Fibroblast of lung (primary cell): ENCODE results near the gene HK3. TPM values are rescaled to one million over a fixed set of nuclear protein-coding genes. Genes with fewer than 3 reads are reported as not detected.

ENCODE experiments used
- DNase-seq, 2 donors: peaks; one replicate each; pipeline versions ENCODE4 v3.0.0 to v3.0.0-alpha.2; 2010; ENCODE audit warnings: low read depth in 2 of 2
- H2AFZ ChIP-seq: 2 replicates; pipeline ENCODE4 v1.5.1; 2012; ENCODE audit warnings: low read length, control low read depth, inconsistent platforms
- H3K27ac ChIP-seq: 2 replicates; pipeline ENCODE4 v1.5.1; 2011; ENCODE audit warnings: low read length, control low read depth; ENCODE audit not compliant: insufficient read depth
- H3K27me3 ChIP-seq: 2 replicates; pipeline ENCODE4 v1.5.1; 2011; ENCODE audit warnings: mild to moderate bottlenecking, low read length; ENCODE audit not compliant: control insufficient read depth, insufficient read depth
- H3K36me3 ChIP-seq: 2 replicates; pipeline ENCODE4 v1.5.1; 2011; ENCODE audit warnings: low read length; ENCODE audit not compliant: control insufficient read depth, insufficient read depth
- H3K4me1 ChIP-seq: 2 replicates; pipeline ENCODE4 v1.5.1; 2011; ENCODE audit warnings: low read length; ENCODE audit not compliant: control insufficient read depth, insufficient read depth; ENCODE audit errors: extremely low read depth
- H3K4me2 ChIP-seq: 2 replicates; pipeline ENCODE4 v1.5.1; 2011; ENCODE audit warnings: low read length, control low read depth; ENCODE audit not compliant: insufficient read depth; ENCODE audit errors: extremely low read depth
- H3K4me3 ChIP-seq, 4 experiments: fragments of 200-600 bp in 1 of 4; sonication (generic) in 1 of 4; replicated peaks in 1 of 4; 2 replicates each; pipeline ENCODE4 v1.5.1; 2011 to 2016; ENCODE audit warnings: low read length in 4 of 4, low read depth in 3 of 4, mild to moderate bottlenecking in 3 of 4, control low read depth in 2 of 4, inconsistent platforms in 1 of 4, mixed read lengths in 1 of 4; ENCODE audit not compliant: insufficient read depth in 1 of 4; ENCODE audit errors: control extremely low read depth in 1 of 4
- H3K79me2 ChIP-seq: 2 replicates; pipeline ENCODE4 v1.5.1; 2012; ENCODE audit warnings: mild to moderate bottlenecking, low read length, inconsistent platforms; ENCODE audit not compliant: control insufficient read depth, insufficient read depth
- H3K9ac ChIP-seq: 2 replicates; pipeline ENCODE4 v1.5.1; 2011; ENCODE audit warnings: mild to moderate bottlenecking, low read length, control low read depth; ENCODE audit not compliant: insufficient read depth
- H3K9me3 ChIP-seq: 2 replicates; pipeline ENCODE4 v1.5.1; 2012; ENCODE audit warnings: low read depth, low read length; ENCODE audit not compliant: control insufficient read depth, insufficient read depth
- H4K20me1 ChIP-seq: 2 replicates; pipeline ENCODE4 v1.5.1; 2011; ENCODE audit warnings: low read length; ENCODE audit not compliant: control insufficient read depth, insufficient read depth; ENCODE audit errors: extremely low read depth
- CTCF ChIP-seq, 2 donors: IDR thresholded peaks in 1 of 2; conservative IDR thresholded peaks in 1 of 2; 1 replicate in 1 of 2; 2 replicates in 1 of 2; pipeline ENCODE4 v1.5.1; 2011 to 2012; ENCODE audit warnings: low read length in 2 of 2, control low read depth in 1 of 2, inconsistent platforms in 1 of 2, low read depth in 1 of 2, mild to moderate bottlenecking in 1 of 2
- EZH2 ChIP-seq: IDR thresholded peaks from 2 replicates; pipeline ENCODE4 v1.5.1; 2012; ENCODE audit warnings: low read length, control low read depth, mild to moderate bottlenecking; ENCODE audit errors: missing control alignments
- polyA plus RNA-seq, 2 donors: library from polyadenylated mRNA; depleted of rRNA in 1 of 2; stranded (reverse) in 1 of 2; unstranded in 1 of 2; fragments of >200 nt; gene quantifications; 2 replicates each; pipeline ENCODE4 v1.2.1, GENCODE V29; 2011 to 2012; ENCODE audit warnings: missing spikeins in 1 of 2
- total RNA-seq: library from RNA; depleted of rRNA; stranded (reverse); fragments of >200 nt; gene quantifications from 2 replicates; pipeline ENCODE4 v1.2.1, GENCODE V29; 2014

HK3 gene
- total and polyA plus RNA-seq, 2 donors (not counting 1 experiment from before 2014, with no cell fraction given), result not detected

GRCh38 chr5:176915906-176916305 is 16.8 kb upstream of the HK3 start:
- H3K36me3 ChIP-seq, result no peaks in the 10 kb centered on the region
- no peaks in the 10 kb centered on the region for H3K79me2 ChIP-seq
- H3K9ac ChIP-seq, result no peak overlapping the region
- no peaks in the 10 kb centered on the region for H3K4me1 ChIP-seq
- no peak overlapping the region for H2AFZ ChIP-seq
- no peaks in the 10 kb centered on the region for H3K9me3 ChIP-seq
- H4K20me1 ChIP-seq, result no peaks in the 10 kb centered on the region
- H3K27me3 ChIP-seq, result no peaks in the 10 kb centered on the region
- H3K27ac ChIP-seq, result no peak overlapping the region
- H3K4me2 ChIP-seq, result no peak overlapping the region
- DNase-seq, result peak in 1 of 2 donors; percentile 16
- no peak overlapping the region for H3K4me3 ChIP-seq
- TF ChIP-seq EZH2 (no peak), CTCF (conservative IDR thresholded peaks at IDR 0.05 in 1 of 2, IDR thresholded peaks at IDR 0.05 in 1 of 2; ENCODE audit: low read depth in 1 of 2, low read length in 2 of 2) (no peak)

- peaks cover 3% of the 10 kb centered on the region for H3K36me3 ChIP-seq
- no peaks in the 10 kb centered on the region for H3K9me3 ChIP-seq
- no peak overlapping the region for H3K4me3 ChIP-seq
- no peak overlapping the region for H3K27ac ChIP-seq
- no peak overlapping the region for H3K9ac ChIP-seq
- TF ChIP-seq EZH2, result no peak
- TF ChIP-seq CTCF (conservative IDR thresholded peaks at IDR 0.05 in 1 of 2, IDR thresholded peaks at IDR 0.05 in 1 of 2; ENCODE audit: low read depth in 1 of 2, low read length in 2 of 2), result no peak
- no peaks in the 10 kb centered on the region for H3K4me1 ChIP-seq
- no peak overlapping the region for H3K4me2 ChIP-seq
- no peaks in the 10 kb centered on the region for H3K79me2 ChIP-seq
- DNase-seq, result peak in 1 of 2 donors; percentile 21
- H3K27me3 ChIP-seq, result no peaks in the 10 kb centered on the region
- no peak overlapping the region for H2AFZ ChIP-seq
- H4K20me1 ChIP-seq, result no peaks in the 10 kb centered on the region
Measured at GRCh38 chr5:176912115-176912514, 13.0 kb upstream of the HK3 start.

GRCh38 chr5:176908675-176909368 is 9.7 kb upstream of the HK3 start:
- TF ChIP-seq CTCF (conservative IDR thresholded peaks at IDR 0.05 in 1 of 2, IDR thresholded peaks at IDR 0.05 in 1 of 2; ENCODE audit: low read depth in 1 of 2, low read length in 2 of 2), result no peak
- TF ChIP-seq EZH2, result no peak
- no peak for DNase-seq
- no peaks in the 10 kb centered on the region for H3K79me2 ChIP-seq
- no peak overlapping the region for H3K27ac ChIP-seq
- no peak overlapping the region for H2AFZ ChIP-seq
- H3K9ac ChIP-seq, result no peak overlapping the region
- H3K27me3 ChIP-seq, result no peaks in the 10 kb centered on the region
- H3K4me3 ChIP-seq, result no peak overlapping the region
- peaks cover 15% of the 10 kb centered on the region for H3K36me3 ChIP-seq
- no peak overlapping the region for H3K4me2 ChIP-seq
- H3K9me3 ChIP-seq, result no peaks in the 10 kb centered on the region
- H4K20me1 ChIP-seq, result no peaks in the 10 kb centered on the region
- no peaks in the 10 kb centered on the region for H3K4me1 ChIP-seq
